Measurements from ENCODE around the gene CPA4. TPM values are rescaled to one million over a fixed set of nuclear protein-coding genes. Genes with fewer than 3 reads are reported as not detected.

CPA4 gene
- polyA plus RNA-seq, 2 donors = 8.4 to 41.2 TPM

DNA sequence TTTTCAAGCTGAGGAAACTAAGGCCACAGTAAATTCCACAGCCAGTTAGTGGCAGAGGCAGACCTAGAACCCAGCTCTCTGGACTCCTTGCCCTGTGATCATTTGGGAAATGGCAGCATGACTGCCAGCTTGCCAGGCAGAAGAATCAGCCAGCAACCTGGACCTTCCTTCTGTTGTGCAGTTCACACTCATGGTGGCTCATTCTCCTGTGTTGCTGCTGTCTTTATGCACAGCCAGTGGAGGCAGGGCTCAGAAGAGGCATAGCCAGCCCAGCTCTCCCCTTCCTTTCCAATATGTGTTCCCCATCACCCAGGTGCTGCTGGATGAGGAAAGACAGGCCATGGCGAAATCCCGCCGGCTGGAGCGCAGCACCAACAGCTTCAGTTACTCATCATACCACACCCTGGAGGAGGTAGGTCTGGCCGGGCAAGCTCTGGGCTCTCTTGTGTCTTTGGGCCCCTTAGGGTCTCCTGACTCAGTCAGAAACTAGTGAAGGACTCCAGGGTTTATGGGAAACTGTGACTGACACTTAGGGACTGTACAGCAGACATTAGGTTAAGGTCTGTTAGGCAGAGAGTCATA, 66.4 kb downstream of the CPA4 start:
- WGBS, 2 donors = 66 to 90% methylated on average over 5 of the region's 5 CpGs
- Histone ChIP-seq H3K4me3 (ENCODE audit: low read depth in 1 of 2, low read length in 2 of 2) (no peak overlapping the region), H3K27ac (ENCODE audit: low read depth in 2 of 2, low read length in 1 of 2) (no peak overlapping the region), H3K4me1 (ENCODE audit: control insufficient read depth in 2 of 2, insufficient read depth in 2 of 2, low read length in 1 of 2) (peaks cover 8 to 12% of the 10 kb centered on the region in 2 donors), H3K9me3 (ENCODE audit: control insufficient read depth in 2 of 2, insufficient read depth in 1 of 2, low read depth in 1 of 2, low read length in 1 of 2) (peaks cover 3% of the 10 kb centered on the region in 2 donors), H3K27me3 (ENCODE audit: control insufficient read depth in 1 of 2, insufficient read depth in 2 of 2, low read length in 2 of 2) (no peaks in the 10 kb centered on the region), H3K36me3 (ENCODE audit: control insufficient read depth in 2 of 2, insufficient read depth in 2 of 2, low read length in 1 of 2) (no peaks in the 10 kb centered on the region)

DNA sequence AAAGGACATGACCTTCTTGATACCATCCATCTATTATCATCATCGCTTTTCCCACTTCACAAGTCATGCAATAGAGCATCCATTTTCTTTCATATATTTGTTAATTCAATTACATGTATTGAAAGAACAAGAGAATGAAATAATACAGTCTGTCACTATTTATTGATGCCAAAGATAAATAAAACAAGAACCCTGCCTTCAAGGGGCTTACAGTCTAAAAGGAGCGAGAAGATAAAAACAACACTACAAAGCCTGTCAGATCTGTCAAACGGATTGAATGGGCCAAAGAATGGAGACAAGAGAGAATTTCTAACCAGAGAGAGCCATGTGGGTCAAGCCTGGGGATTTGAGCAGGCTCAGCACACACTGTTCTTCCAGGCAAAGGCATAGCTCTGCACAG, 67.6 kb downstream of the CPA4 start:
- Histone ChIP-seq H3K4me3 (ENCODE audit: low read depth in 1 of 2, low read length in 2 of 2) (no peak overlapping the region), H3K27me3 (ENCODE audit: control insufficient read depth in 1 of 2, insufficient read depth in 2 of 2, low read length in 2 of 2) (no peaks in the 10 kb centered on the region), H3K36me3 (ENCODE audit: control insufficient read depth in 2 of 2, insufficient read depth in 2 of 2, low read length in 1 of 2) (no peaks in the 10 kb centered on the region), H3K9me3 (ENCODE audit: control insufficient read depth in 2 of 2, insufficient read depth in 1 of 2, low read depth in 1 of 2, low read length in 1 of 2) (peaks cover 3% of the 10 kb centered on the region in 2 donors), H3K27ac (ENCODE audit: low read depth in 2 of 2, low read length in 1 of 2) (no peak overlapping the region), H3K4me1 (ENCODE audit: control insufficient read depth in 2 of 2, insufficient read depth in 2 of 2, low read length in 1 of 2) (peaks cover 10 to 12% of the 10 kb centered on the region in 2 donors)
- WGBS, 2 donors = 95 to 98% methylated on average over 3 of the region's 3 CpGs

GRCh38 chr7:130361681-130362080, 68.7 kb downstream of the CPA4 start:
- Histone ChIP-seq H3K4me3 (ENCODE audit: low read depth in 1 of 2, low read length in 2 of 2) (no peak overlapping the region), H3K4me1 (ENCODE audit: control insufficient read depth in 2 of 2, insufficient read depth in 2 of 2, low read length in 1 of 2) (peaks cover 2 to 5% of the 10 kb centered on the region in 2 donors), H3K27ac (ENCODE audit: low read depth in 2 of 2, low read length in 1 of 2) (no peak overlapping the region), H3K36me3 (ENCODE audit: control insufficient read depth in 2 of 2, insufficient read depth in 2 of 2, low read length in 1 of 2) (no peaks in the 10 kb centered on the region), H3K9me3 (ENCODE audit: control insufficient read depth in 2 of 2, insufficient read depth in 1 of 2, low read depth in 1 of 2, low read length in 1 of 2) (peaks cover 3% of the 10 kb centered on the region in 2 donors), H3K27me3 (ENCODE audit: control insufficient read depth in 1 of 2, insufficient read depth in 2 of 2, low read length in 2 of 2) (no peaks in the 10 kb centered on the region)
- 93 to 94% methylated on average over 7 of the region's 7 CpGs for WGBS, 2 donors

DNA sequence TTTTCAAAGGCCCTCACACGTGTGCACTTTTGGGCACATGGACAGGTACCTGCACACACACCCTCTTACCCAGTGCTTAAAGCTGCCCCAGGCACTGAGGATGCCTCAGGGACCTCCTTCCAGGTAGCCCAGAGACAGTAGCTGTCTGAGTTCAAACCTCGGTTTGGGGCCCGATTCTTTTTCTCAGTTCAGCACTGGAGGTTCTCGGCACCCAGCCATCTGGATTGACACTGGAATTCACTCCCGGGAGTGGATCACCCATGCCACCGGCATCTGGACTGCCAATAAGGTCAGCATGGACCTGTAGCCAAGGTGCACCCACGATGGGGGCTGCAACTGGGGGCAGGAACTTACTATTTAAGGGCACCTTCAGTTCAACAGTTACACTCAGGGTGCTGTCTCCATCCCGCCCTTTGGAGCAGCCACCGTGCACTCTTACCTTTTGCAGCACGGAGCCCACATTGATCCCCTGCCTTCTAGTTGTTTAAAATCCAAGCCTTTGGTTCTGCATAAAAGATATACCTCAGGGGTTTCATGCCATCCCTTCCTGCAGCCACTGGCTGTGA, 69.4 kb downstream of the CPA4 start:
- WGBS, 2 donors = 94 to 95% methylated on average over 10 of the region's 10 CpGs
- H3K4me3 ChIP-seq (ENCODE audit: low read depth in 1 of 2, low read length in 2 of 2) = no peak overlapping the region
- H3K27me3 ChIP-seq (ENCODE audit: control insufficient read depth in 1 of 2, insufficient read depth in 2 of 2, low read length in 2 of 2) = no peaks in the 10 kb centered on the region

DNA sequence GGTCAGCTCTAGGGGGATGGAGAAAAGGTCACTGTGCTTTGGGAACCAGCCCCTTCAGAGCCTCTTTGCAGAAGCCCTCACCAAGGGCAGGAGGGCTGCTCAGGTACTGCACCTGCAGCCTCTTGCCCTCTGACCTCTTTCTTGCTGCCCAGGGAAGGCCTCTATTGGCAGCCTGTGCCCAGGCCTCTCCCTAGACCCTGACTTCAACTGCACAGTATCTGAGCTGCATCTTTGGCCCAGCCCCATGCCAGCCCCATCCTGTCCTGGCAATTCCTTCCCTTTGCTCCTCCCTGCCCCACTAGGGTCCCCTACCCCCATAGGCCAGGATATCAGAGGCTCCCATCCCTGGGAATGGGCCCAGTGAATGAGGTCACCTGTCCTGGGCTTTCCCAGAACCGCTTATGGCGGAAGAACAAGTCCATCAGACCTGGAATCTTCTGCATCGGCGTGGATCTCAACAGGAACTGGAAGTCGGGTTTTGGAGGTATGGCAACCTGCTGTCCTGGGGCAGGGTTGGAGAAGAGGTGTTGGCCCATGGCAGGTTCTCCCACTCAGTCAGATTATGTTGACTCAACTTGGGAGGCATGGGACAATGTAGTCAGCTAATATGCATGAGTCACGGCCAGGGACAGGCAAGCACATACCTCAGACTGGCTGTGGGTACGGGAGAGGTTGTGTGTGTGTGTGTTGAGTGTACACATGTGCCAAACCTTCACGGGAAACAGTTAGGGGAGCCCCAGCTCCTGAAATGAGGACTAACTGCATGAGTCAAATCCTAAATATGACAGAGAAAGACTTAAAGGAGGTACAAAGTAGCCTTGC, 70.3 kb downstream of the CPA4 start:
- H3K4me3 ChIP-seq (ENCODE audit: low read depth in 1 of 2, low read length in 2 of 2) = no peak overlapping the region
- no peaks in the 10 kb centered on the region for H3K27me3 ChIP-seq (ENCODE audit: control insufficient read depth in 1 of 2, insufficient read depth in 2 of 2, low read length in 2 of 2)
- 46 to 69% methylated on average over 8 of the region's 8 CpGs for WGBS, 2 donors
- H3K27ac ChIP-seq (ENCODE audit: low read depth in 2 of 2, low read length in 1 of 2) = peak overlapping the region; percentile 76 to 79
- H3K9me3 ChIP-seq (ENCODE audit: control insufficient read depth in 2 of 2, insufficient read depth in 1 of 2, low read depth in 1 of 2, low read length in 1 of 2) = peaks cover 3% of the 10 kb centered on the region in 2 donors
- no peaks in the 10 kb centered on the region for H3K36me3 ChIP-seq (ENCODE audit: control insufficient read depth in 2 of 2, insufficient read depth in 2 of 2, low read length in 1 of 2)
- peaks cover 0 to 2% of the 10 kb centered on the region in 2 donors for H3K4me1 ChIP-seq (ENCODE audit: control insufficient read depth in 2 of 2, insufficient read depth in 2 of 2, low read length in 1 of 2)

More for the DNA sequence above, 69.4 kb downstream of the CPA4 start:
- Histone ChIP-seq H3K36me3 (ENCODE audit: control insufficient read depth in 2 of 2, insufficient read depth in 2 of 2, low read length in 1 of 2) (no peaks in the 10 kb centered on the region), H3K27ac (ENCODE audit: low read depth in 2 of 2, low read length in 1 of 2) (no peak overlapping the region), H3K9me3 (ENCODE audit: control insufficient read depth in 2 of 2, insufficient read depth in 1 of 2, low read depth in 1 of 2, low read length in 1 of 2) (peaks cover 3% of the 10 kb centered on the region in 2 donors), H3K4me1 (ENCODE audit: control insufficient read depth in 2 of 2, insufficient read depth in 2 of 2, low read length in 1 of 2) (peaks cover 0 to 2% of the 10 kb centered on the region in 2 donors)

DNA sequence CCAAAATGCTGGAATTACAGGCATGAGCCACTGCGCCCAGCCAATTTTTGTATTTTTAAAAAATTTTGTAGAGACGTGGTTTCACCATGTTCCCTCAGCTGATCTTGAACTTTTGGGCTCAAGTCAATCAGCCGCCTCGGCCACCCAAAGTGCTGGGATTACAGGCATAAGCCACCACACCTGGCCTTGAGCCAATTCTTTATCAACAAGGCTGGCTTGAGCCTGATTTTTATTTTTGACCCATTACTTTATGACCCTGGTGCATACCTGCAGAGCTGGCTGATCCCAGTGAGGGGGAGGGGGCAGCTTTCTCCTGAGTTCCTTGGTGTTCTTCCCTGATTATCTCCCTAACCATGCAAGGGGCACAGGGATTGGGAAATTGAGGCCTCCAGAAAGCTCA, 71.5 kb downstream of the CPA4 start:
- H3K27me3 ChIP-seq (ENCODE audit: control insufficient read depth in 1 of 2, insufficient read depth in 2 of 2, low read length in 2 of 2) = no peaks in the 10 kb centered on the region
- H3K4me3 ChIP-seq (ENCODE audit: low read depth in 1 of 2, low read length in 2 of 2) = no peak overlapping the region
- peaks cover 6% of the 10 kb centered on the region in 2 donors for H3K4me1 ChIP-seq (ENCODE audit: control insufficient read depth in 2 of 2, insufficient read depth in 2 of 2, low read length in 1 of 2)
- H3K36me3 ChIP-seq (ENCODE audit: control insufficient read depth in 2 of 2, insufficient read depth in 2 of 2, low read length in 1 of 2) = no peaks in the 10 kb centered on the region
- H3K27ac ChIP-seq (ENCODE audit: low read depth in 2 of 2, low read length in 1 of 2) = no peak overlapping the region
- no peaks in the 10 kb centered on the region for H3K9me3 ChIP-seq (ENCODE audit: control insufficient read depth in 2 of 2, insufficient read depth in 1 of 2, low read depth in 1 of 2, low read length in 1 of 2)
- WGBS, 2 donors = 79 to 93% methylated on average over 4 of the region's 4 CpGs

- no peak overlapping the region for H3K27ac ChIP-seq (ENCODE audit: low read depth in 2 of 2, low read length in 1 of 2)
- 85 to 87% methylated on average over 2 of the region's 2 CpGs for WGBS, 2 donors
These were observed 72.1 kb downstream of the CPA4 start for GRCh38 chr7:130365088-130365487.

GRCh38 chr7:130365511-130366441, 72.8 kb downstream of the CPA4 start:
- H3K36me3 ChIP-seq (ENCODE audit: control insufficient read depth in 2 of 2, insufficient read depth in 2 of 2, low read length in 1 of 2) = no peaks in the 10 kb centered on the region
- peaks cover 8 to 10% of the 10 kb centered on the region in 2 donors for H3K4me1 ChIP-seq (ENCODE audit: control insufficient read depth in 2 of 2, insufficient read depth in 2 of 2, low read length in 1 of 2)
- 62 to 83% methylated on average over 15 of the region's 15 CpGs for WGBS, 2 donors
- H3K27me3 ChIP-seq (ENCODE audit: control insufficient read depth in 1 of 2, insufficient read depth in 2 of 2, low read length in 2 of 2) = no peaks in the 10 kb centered on the region
- no peak overlapping the region for H3K4me3 ChIP-seq (ENCODE audit: low read depth in 1 of 2, low read length in 2 of 2)
- no peak overlapping the region for H3K27ac ChIP-seq (ENCODE audit: low read depth in 2 of 2, low read length in 1 of 2)
- no peaks in the 10 kb centered on the region for H3K9me3 ChIP-seq (ENCODE audit: control insufficient read depth in 2 of 2, insufficient read depth in 1 of 2, low read depth in 1 of 2, low read length in 1 of 2)

More at GRCh38 chr7:130365088-130365487, 72.1 kb downstream of the CPA4 start:
- Histone ChIP-seq H3K4me3 (ENCODE audit: low read depth in 1 of 2, low read length in 2 of 2) (no peak overlapping the region), H3K36me3 (ENCODE audit: control insufficient read depth in 2 of 2, insufficient read depth in 2 of 2, low read length in 1 of 2) (no peaks in the 10 kb centered on the region), H3K9me3 (ENCODE audit: control insufficient read depth in 2 of 2, insufficient read depth in 1 of 2, low read depth in 1 of 2, low read length in 1 of 2) (no peaks in the 10 kb centered on the region), H3K27me3 (ENCODE audit: control insufficient read depth in 1 of 2, insufficient read depth in 2 of 2, low read length in 2 of 2) (no peaks in the 10 kb centered on the region), H3K4me1 (ENCODE audit: control insufficient read depth in 2 of 2, insufficient read depth in 2 of 2, low read length in 1 of 2) (peaks cover 8 to 10% of the 10 kb centered on the region in 2 donors)

- H3K4me1 ChIP-seq (ENCODE audit: control insufficient read depth in 2 of 2, insufficient read depth in 2 of 2, low read length in 1 of 2) = peaks cover 8 to 16% of the 10 kb centered on the region in 2 donors
- H3K36me3 ChIP-seq (ENCODE audit: control insufficient read depth in 2 of 2, insufficient read depth in 2 of 2, low read length in 1 of 2) = no peaks in the 10 kb centered on the region
- no peaks in the 10 kb centered on the region for H3K27me3 ChIP-seq (ENCODE audit: control insufficient read depth in 1 of 2, insufficient read depth in 2 of 2, low read length in 2 of 2)
- H3K27ac ChIP-seq (ENCODE audit: low read depth in 2 of 2, low read length in 1 of 2) = no peak overlapping the region
- 89 to 92% methylated on average over 6 of the region's 6 CpGs for WGBS, 2 donors
- H3K4me3 ChIP-seq (ENCODE audit: low read depth in 1 of 2, low read length in 2 of 2) = no peak overlapping the region
- no peaks in the 10 kb centered on the region for H3K9me3 ChIP-seq (ENCODE audit: control insufficient read depth in 2 of 2, insufficient read depth in 1 of 2, low read depth in 1 of 2, low read length in 1 of 2)
These were observed 73.6 kb downstream of the CPA4 start for GRCh38 chr7:130366564-130366963.

Data from esophagus (tissue), 2 donors.